Fibroblast of lung (primary cell): ENCODE results near the gene B3GNT9. TPM values are rescaled to one million over a fixed set of nuclear protein-coding genes. Genes with fewer than 3 reads are reported as not detected.

ENCODE experiments used
- DNase-seq, 2 donors: peaks; one replicate each; pipeline versions ENCODE4 v3.0.0 to v3.0.0-alpha.2; 2010; ENCODE audit warnings: low read depth in 2 of 2
- H2AFZ ChIP-seq: 2 replicates; pipeline ENCODE4 v1.5.1; 2012; ENCODE audit warnings: low read length, control low read depth, inconsistent platforms
- H3K27ac ChIP-seq: 2 replicates; pipeline ENCODE4 v1.5.1; 2011; ENCODE audit warnings: low read length, control low read depth; ENCODE audit not compliant: insufficient read depth
- H3K27me3 ChIP-seq: 2 replicates; pipeline ENCODE4 v1.5.1; 2011; ENCODE audit warnings: mild to moderate bottlenecking, low read length; ENCODE audit not compliant: control insufficient read depth, insufficient read depth
- H3K36me3 ChIP-seq: 2 replicates; pipeline ENCODE4 v1.5.1; 2011; ENCODE audit warnings: low read length; ENCODE audit not compliant: control insufficient read depth, insufficient read depth
- H3K4me1 ChIP-seq: 2 replicates; pipeline ENCODE4 v1.5.1; 2011; ENCODE audit warnings: low read length; ENCODE audit not compliant: control insufficient read depth, insufficient read depth; ENCODE audit errors: extremely low read depth
- H3K4me2 ChIP-seq: 2 replicates; pipeline ENCODE4 v1.5.1; 2011; ENCODE audit warnings: low read length, control low read depth; ENCODE audit not compliant: insufficient read depth; ENCODE audit errors: extremely low read depth
- H3K4me3 ChIP-seq, 4 experiments: fragments of 200-600 bp in 1 of 4; sonication (generic) in 1 of 4; replicated peaks in 1 of 4; 2 replicates each; pipeline ENCODE4 v1.5.1; 2011 to 2016; ENCODE audit warnings: low read length in 4 of 4, low read depth in 3 of 4, mild to moderate bottlenecking in 3 of 4, control low read depth in 2 of 4, inconsistent platforms in 1 of 4, mixed read lengths in 1 of 4; ENCODE audit not compliant: insufficient read depth in 1 of 4; ENCODE audit errors: control extremely low read depth in 1 of 4
- H3K79me2 ChIP-seq: 2 replicates; pipeline ENCODE4 v1.5.1; 2012; ENCODE audit warnings: mild to moderate bottlenecking, low read length, inconsistent platforms; ENCODE audit not compliant: control insufficient read depth, insufficient read depth
- H3K9ac ChIP-seq: 2 replicates; pipeline ENCODE4 v1.5.1; 2011; ENCODE audit warnings: mild to moderate bottlenecking, low read length, control low read depth; ENCODE audit not compliant: insufficient read depth
- H3K9me3 ChIP-seq: 2 replicates; pipeline ENCODE4 v1.5.1; 2012; ENCODE audit warnings: low read depth, low read length; ENCODE audit not compliant: control insufficient read depth, insufficient read depth
- H4K20me1 ChIP-seq: 2 replicates; pipeline ENCODE4 v1.5.1; 2011; ENCODE audit warnings: low read length; ENCODE audit not compliant: control insufficient read depth, insufficient read depth; ENCODE audit errors: extremely low read depth
- EZH2 ChIP-seq: IDR thresholded peaks from 2 replicates; pipeline ENCODE4 v1.5.1; 2012; ENCODE audit warnings: low read length, control low read depth, mild to moderate bottlenecking; ENCODE audit errors: missing control alignments
- polyA plus RNA-seq, 2 donors: library from polyadenylated mRNA; depleted of rRNA in 1 of 2; stranded (reverse) in 1 of 2; unstranded in 1 of 2; fragments of >200 nt; gene quantifications; 2 replicates each; pipeline ENCODE4 v1.2.1, GENCODE V29; 2011 to 2012; ENCODE audit warnings: missing spikeins in 1 of 2
- total RNA-seq: library from RNA; depleted of rRNA; stranded (reverse); fragments of >200 nt; gene quantifications from 2 replicates; pipeline ENCODE4 v1.2.1, GENCODE V29; 2014
- TF ChIP-seq, protein P1 (sequence below), 2 donors: IDR thresholded peaks in 1 of 2; conservative IDR thresholded peaks in 1 of 2; 1 replicate in 1 of 2; 2 replicates in 1 of 2; pipeline ENCODE4 v1.5.1; 2011 to 2012; ENCODE audit warnings: low read length in 2 of 2, control low read depth in 1 of 2, inconsistent platforms in 1 of 2, low read depth in 1 of 2, mild to moderate bottlenecking in 1 of 2

B3GNT9 gene
- total and polyA plus RNA-seq, 2 donors (not counting 1 experiment from before 2014, with no cell fraction given) = 29.6 to 34.7 TPM

DNA sequence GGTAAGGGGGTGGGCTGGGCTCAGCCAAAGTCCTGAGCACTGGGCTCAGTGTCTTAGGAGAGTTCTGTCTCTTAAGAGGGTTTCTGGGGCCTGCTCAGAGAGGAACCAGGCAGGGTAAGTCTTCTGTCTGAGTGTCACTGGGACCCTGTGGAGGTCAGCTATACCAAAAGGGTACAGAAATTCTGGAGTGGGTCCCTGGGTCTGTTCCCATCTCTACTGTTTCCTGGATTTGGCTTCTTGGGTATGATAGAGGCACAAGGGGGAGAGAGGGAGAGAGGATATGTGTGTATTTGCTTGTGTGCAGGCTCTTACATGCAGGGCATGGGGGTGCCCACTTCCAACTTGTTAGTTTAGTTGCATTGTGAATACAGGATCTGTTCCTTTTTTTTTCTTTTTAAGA is 42.7 kb upstream of the B3GNT9 start:
- Histone ChIP-seq H3K27ac (no peak overlapping the region), H3K79me2 (peaks cover 27% of the 10 kb centered on the region), H3K27me3 (no peaks in the 10 kb centered on the region), H3K36me3 (peaks cover 30% of the 10 kb centered on the region), H3K4me3 (peak overlapping the region in 3 of 4 experiments; percentile 82 to 93 (median 93)), H4K20me1 (no peaks in the 10 kb centered on the region), H3K4me2 (peak overlapping the region; percentile 65), H2AFZ (no peak overlapping the region), H3K9me3 (no peaks in the 10 kb centered on the region), H3K9ac (no peak overlapping the region), H3K4me1 (peaks cover 19% of the 10 kb centered on the region)
- DNase-seq = no peak
- no peak for TF ChIP-seq EZH2
- TF ChIP-seq, protein P1, sequence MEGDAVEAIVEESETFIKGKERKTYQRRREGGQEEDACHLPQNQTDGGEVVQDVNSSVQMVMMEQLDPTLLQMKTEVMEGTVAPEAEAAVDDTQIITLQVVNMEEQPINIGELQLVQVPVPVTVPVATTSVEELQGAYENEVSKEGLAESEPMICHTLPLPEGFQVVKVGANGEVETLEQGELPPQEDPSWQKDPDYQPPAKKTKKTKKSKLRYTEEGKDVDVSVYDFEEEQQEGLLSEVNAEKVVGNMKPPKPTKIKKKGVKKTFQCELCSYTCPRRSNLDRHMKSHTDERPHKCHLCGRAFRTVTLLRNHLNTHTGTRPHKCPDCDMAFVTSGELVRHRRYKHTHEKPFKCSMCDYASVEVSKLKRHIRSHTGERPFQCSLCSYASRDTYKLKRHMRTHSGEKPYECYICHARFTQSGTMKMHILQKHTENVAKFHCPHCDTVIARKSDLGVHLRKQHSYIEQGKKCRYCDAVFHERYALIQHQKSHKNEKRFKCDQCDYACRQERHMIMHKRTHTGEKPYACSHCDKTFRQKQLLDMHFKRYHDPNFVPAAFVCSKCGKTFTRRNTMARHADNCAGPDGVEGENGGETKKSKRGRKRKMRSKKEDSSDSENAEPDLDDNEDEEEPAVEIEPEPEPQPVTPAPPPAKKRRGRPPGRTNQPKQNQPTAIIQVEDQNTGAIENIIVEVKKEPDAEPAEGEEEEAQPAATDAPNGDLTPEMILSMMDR (conservative IDR thresholded peaks at IDR 0.05 in 1 of 2, IDR thresholded peaks at IDR 0.05 in 1 of 2; ENCODE audit: low read depth in 1 of 2, low read length in 2 of 2) = no peak

DNA sequence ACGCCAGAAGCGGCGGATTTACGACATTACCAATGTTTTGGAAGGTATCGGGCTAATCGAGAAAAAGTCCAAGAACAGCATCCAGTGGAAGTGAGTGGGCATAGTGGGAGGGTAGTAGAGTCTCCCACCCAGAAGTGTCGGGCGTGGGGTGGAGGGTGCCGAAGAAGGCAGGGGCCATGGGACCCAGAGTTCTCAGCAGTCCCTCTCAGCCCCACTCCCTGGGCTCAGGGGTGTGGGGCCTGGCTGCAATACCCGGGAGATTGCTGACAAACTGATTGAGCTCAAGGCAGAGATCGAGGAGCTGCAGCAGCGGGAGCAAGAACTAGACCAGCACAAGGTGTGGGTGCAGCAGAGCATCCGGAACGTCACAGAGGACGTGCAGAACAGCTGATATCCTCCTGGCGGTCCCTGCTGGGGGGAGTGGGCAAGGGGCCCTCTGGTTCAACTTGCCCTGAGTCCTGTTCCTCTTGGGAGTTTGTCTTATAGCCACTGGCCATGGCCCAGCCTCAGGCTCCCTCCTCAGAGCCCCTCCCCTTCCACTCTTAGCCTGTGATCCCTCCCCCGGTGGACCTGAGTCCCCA is 42.1 kb upstream of the B3GNT9 start:
- Histone ChIP-seq H3K36me3 (peaks cover 28% of the 10 kb centered on the region), H3K9ac (peak overlapping the region; percentile 82), H3K9me3 (no peaks in the 10 kb centered on the region), H3K27ac (peak overlapping the region; percentile 60), H4K20me1 (no peaks in the 10 kb centered on the region), H3K4me2 (peak overlapping the region; percentile 65), H3K27me3 (no peaks in the 10 kb centered on the region), H3K79me2 (peaks cover 27% of the 10 kb centered on the region), H2AFZ (no peak overlapping the region), H3K4me1 (peaks cover 19% of the 10 kb centered on the region), H3K4me3 (peak overlapping the region; percentile 49 to 93 (median 88))
- TF ChIP-seq, protein P1 (conservative IDR thresholded peaks at IDR 0.05 in 1 of 2, IDR thresholded peaks at IDR 0.05 in 1 of 2; ENCODE audit: low read depth in 1 of 2, low read length in 2 of 2) = no peak
- TF ChIP-seq EZH2 = no peak
- no peak for DNase-seq

DNA sequence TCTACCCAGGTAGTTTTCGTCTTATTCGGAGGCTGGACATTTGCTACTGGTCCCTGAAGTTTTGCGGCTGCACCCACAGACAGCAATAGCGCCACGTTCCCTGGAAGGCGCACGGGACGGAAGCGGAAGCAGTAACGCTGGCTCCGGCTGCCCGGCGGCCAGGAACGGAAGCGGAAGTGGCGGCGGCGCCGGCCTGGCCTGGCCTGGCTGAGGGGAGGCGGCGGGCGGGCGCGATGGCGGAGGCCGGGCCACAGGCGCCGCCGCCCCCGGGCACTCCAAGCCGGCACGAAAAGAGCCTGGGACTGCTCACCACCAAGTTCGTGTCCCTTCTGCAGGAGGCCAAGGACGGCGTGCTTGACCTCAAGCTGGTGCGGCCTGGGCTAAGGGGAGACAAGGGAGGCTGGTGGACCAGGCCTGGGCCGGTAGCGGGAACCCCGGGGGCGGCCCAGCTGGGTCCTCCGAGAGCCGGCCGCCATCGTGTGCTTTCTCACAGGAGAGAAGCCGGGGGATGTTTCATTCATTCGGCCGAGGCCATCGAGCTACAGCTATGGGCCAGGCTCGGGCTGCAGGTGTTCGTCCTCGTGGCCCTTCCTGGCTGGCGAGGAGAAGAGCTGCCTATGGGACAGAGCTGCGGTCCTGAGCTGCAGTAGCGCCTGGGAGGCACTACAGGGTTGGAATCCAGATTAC is 41.3 kb upstream of the B3GNT9 start, which contains the start of gene E2F4:
TSS of gene E2F4 (plus strand) at position 161 of the 687 bp plus-strand sequence. CDS start at position 234, 73 bp downstream.
- no peak for TF ChIP-seq EZH2
- TF ChIP-seq, protein P1 (conservative IDR thresholded peaks at IDR 0.05 in 1 of 2, IDR thresholded peaks at IDR 0.05 in 1 of 2; ENCODE audit: low read depth in 1 of 2, low read length in 2 of 2) = no peak
- Histone ChIP-seq H3K9me3 (no peaks in the 10 kb centered on the region), H4K20me1 (no peaks in the 10 kb centered on the region), H2AFZ (no peak within 1 kb of the TSS), H3K4me1 (peaks cover 19% of the 10 kb centered on the region), H3K27me3 (no peaks in the 10 kb centered on the region), H3K27ac (peak within 1 kb of the TSS; percentile 60), H3K36me3 (peaks cover 24% of the 10 kb centered on the region), H3K9ac (peak within 1 kb of the TSS; percentile 82), H3K4me3 (peak within 1 kb of the TSS; percentile 49 to 93 (median 88)), H3K79me2 (peaks cover 27% of the 10 kb centered on the region), H3K4me2 (peak within 1 kb of the TSS; percentile 65)
- DNase-seq = peak; percentile 91 to 92
